Left ventricle myocardium inferior (tissue), 1 donor: ENCODE results near the gene EFNA2. TPM values are rescaled to one million over a fixed set of nuclear protein-coding genes. Genes with fewer than 3 reads are reported as not detected.
A peak's percentile ranks its signal among the peaks of the same experiment; 100 is the strongest.
"Not testable (repeated sequence)": the region's sequence is repeated elsewhere in the genome, so short reads cannot be mapped to it uniquely, and the experiment has no call there.

ENCODE experiments used
- DNase-seq: peaks from one replicate; pipeline ENCODE4 v3.0.0-alpha.2; 2020
- H3K27ac ChIP-seq: fragments of 200-600 bp; replicated peaks from 2 replicates; pipeline ENCODE4 v1.8.0; 2021
- H3K27me3 ChIP-seq: fragments of 200-600 bp; 2 replicates; pipeline ENCODE4 v1.8.0; 2021; ENCODE audit warnings: low read depth
- H3K36me3 ChIP-seq: fragments of 200-600 bp; 2 replicates; pipeline ENCODE4 v1.8.0; 2021
- H3K4me1 ChIP-seq: fragments of 200-600 bp; 2 replicates; pipeline ENCODE4 v1.8.0; 2021
- H3K4me3 ChIP-seq: fragments of 200-600 bp; 2 replicates; pipeline ENCODE4 v1.8.0; 2021; ENCODE audit warnings: mild to moderate bottlenecking, moderate library complexity
- H3K9me3 ChIP-seq: fragments of 200-600 bp; replicated peaks from 2 replicates; pipeline ENCODE4 v1.8.0; 2021
- CTCF ChIP-seq: fragments of 200-600 bp; IDR thresholded peaks from 2 replicates; pipeline ENCODE4 v1.8.0; 2021; ENCODE audit warnings: antibody characterized with exemption, mild to moderate bottlenecking, borderline replicate concordance
- intact Hi-C: fragments of 100-400 bp; cut with micrococcal nuclease; formaldehyde crosslinking; loops from one replicate; pipeline ENCODE4 v1.11.0; 2022
- total RNA-seq: library from RNA; stranded (reverse); fragmentation: NEBNext Ultra II Directional; extraction: Animal tissue kit (Norgen Biotek cat#: 25700); gene quantifications from one replicate; pipeline ENCODE4 v1.2.1, GENCODE V29; 2021
- donor health status: DM: no; HTN: yes; CAD: no; lungs with severe emphysema.

Gene EFNA2
- total RNA-seq, 1 donor from 2014 or later, result not detected

GRCh38 chr19:1324249-1324805, 38.7 kb downstream of the EFNA2 start:
- intact Hi-C loops, result no loop called here
- no peak for TF ChIP-seq CTCF
- H3K4me3 ChIP-seq, result peak overlapping the region; percentile 60
- H3K9me3 ChIP-seq, result no peaks in the 10 kb centered on the region
- DNase-seq, result no peak
- H3K27me3 ChIP-seq, result peaks cover 79% of the 10 kb centered on the region
- no peak overlapping the region for H3K27ac ChIP-seq
- no peaks in the 10 kb centered on the region for H3K36me3 ChIP-seq
- peaks cover 12% of the 10 kb centered on the region for H3K4me1 ChIP-seq

GRCh38 chr19:1324806-1325567, 39.3 kb downstream of the EFNA2 start:
- Histone ChIP-seq H3K27ac (no peak overlapping the region), H3K9me3 (no peaks in the 10 kb centered on the region), H3K4me1 (peaks cover 12% of the 10 kb centered on the region), H3K36me3 (no peaks in the 10 kb centered on the region), H3K4me3 (peak overlapping the region; percentile 60), H3K27me3 (peaks cover 77% of the 10 kb centered on the region)
- TF ChIP-seq CTCF, result no peak
- intact Hi-C loops, result no loop called here
- DNase-seq, result peak; percentile 39

- Histone ChIP-seq H3K4me1 (peaks cover 12% of the 10 kb centered on the region), H3K4me3 (peak overlapping the region; percentile 60), H3K27me3 (peaks cover 76% of the 10 kb centered on the region), H3K36me3 (no peaks in the 10 kb centered on the region), H3K27ac (no peak overlapping the region), H3K9me3 (no peaks in the 10 kb centered on the region)
- no peak for TF ChIP-seq CTCF
- intact Hi-C loops, result no loop called here
- DNase-seq, result no peak
These were observed 40.1 kb downstream of the EFNA2 start for GRCh38 chr19:1325568-1326294.

- H3K4me1 ChIP-seq, result peaks cover 12% of the 10 kb centered on the region
- intact Hi-C loops, result no loop called here
- H3K27me3 ChIP-seq, result peaks cover 77% of the 10 kb centered on the region
- H3K27ac ChIP-seq, result no peak overlapping the region
- TF ChIP-seq CTCF, result no peak
- H3K36me3 ChIP-seq, result no peaks in the 10 kb centered on the region
- DNase-seq, result no peak
- H3K9me3 ChIP-seq, result no peaks in the 10 kb centered on the region
- H3K4me3 ChIP-seq, result no peak overlapping the region
These were observed 41.5 kb downstream of the EFNA2 start for GRCh38 chr19:1327125-1327524.

- H3K9me3 ChIP-seq, DNase-seq, H3K36me3 ChIP-seq, intact Hi-C loops, H3K4me1 ChIP-seq, H3K27ac ChIP-seq, H3K4me3 ChIP-seq: not testable (repeated sequence)
- peaks cover 50% of the 10 kb centered on the region for H3K27me3 ChIP-seq
These were observed 46.5 kb downstream of the EFNA2 start for GRCh38 chr19:1332208-1332607.
